GM21360 (cell line): ENCODE measurements around the gene UBFD1.
"Not testable (repeated sequence)": the region's sequence is repeated elsewhere in the genome, so short reads cannot be mapped to it uniquely, and the experiment has no call there.

Experiments
- ATAC-seq: cut with Tn5 transposase; IDR thresholded peaks from one replicate; pipeline ENCODE4 v1.9.1; 2021; ENCODE audit warnings: mild to moderate bottlenecking, moderate library complexity; ENCODE audit not compliant: unreplicated experiment

The UBFD1 gene

GRCh38 chr16:23597003-23597756 lies 39.7 kb downstream of the UBFD1 start:
- no peak for ATAC-seq

- ATAC-seq, result no peak
Observed at GRCh38 chr16:23607726-23608125, 50.2 kb downstream of the UBFD1 start.

- ATAC-seq, result no peak
Observed at GRCh38 chr16:23608194-23608593, 50.7 kb downstream of the UBFD1 start.

GRCh38 chr16:23609929-23610328 lies 52.4 kb downstream of the UBFD1 start:
- ATAC-seq, result no peak

- ATAC-seq, result not testable (repeated sequence)
Observed at GRCh38 chr16:23610905-23611304, 53.4 kb downstream of the UBFD1 start.

GRCh38 chr16:23611936-23612335 lies 54.4 kb downstream of the UBFD1 start:
- no peak for ATAC-seq

GRCh38 chr16:23615805-23616204 lies 58.3 kb downstream of the UBFD1 start:
- ATAC-seq, result no peak
